Measurements from ENCODE around the gene KAZN. TPM values are rescaled to one million over a fixed set of nuclear protein-coding genes. Genes with fewer than 3 reads are reported as not detected.
A peak's percentile ranks its signal among the peaks of the same experiment; 100 is the strongest.

The KAZN gene
- total RNA-seq, 1 experiment from 2014 or later: 6.5 TPM

DNA sequence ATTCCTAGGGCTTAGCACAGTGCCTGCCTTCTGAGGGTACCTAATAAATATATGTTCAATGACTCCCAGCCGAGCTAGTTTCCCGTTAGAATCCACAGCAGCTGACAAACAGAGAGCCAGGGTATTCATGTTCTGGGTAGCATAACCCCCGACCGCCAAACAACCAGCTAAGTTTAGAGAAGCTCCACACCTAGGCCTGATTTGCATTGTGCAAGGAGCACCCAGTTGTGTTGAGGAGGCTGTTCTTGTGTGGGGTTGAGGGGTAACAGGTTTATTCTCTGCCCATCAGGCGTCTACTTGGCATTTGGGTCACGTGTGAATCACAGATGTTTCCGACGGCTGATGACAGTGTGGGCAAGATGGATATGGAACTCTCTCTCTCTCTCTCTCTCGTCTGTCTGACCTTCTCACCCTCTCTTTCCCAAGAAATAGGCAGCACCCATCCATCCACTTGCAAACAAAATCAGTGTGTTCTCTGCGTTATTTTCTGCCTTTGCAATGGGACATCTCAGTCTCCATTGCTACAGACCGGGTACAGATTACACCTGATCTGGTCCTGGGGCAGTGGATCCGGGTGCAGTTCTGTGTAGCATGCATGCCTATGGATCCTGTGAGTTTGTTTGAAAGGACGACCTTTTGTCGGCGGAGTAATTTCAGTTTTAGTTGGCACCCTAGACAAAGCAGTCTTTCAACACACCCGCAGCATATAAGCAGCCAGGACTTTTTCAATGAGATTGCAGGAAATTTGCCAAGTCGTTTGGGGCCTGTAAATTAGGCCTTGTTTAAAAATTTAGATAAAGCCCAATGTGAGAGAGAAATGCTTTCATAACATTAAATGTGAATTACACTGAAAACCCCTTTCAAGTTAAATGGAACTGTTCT lies 29.4 kb downstream of the KAZN start:
- DNase-seq (ENCODE audit: low read depth, low spot score): peak; percentile 83
- in situ Hi-C loops (cut with HindIII; ENCODE audit: low pct_unique_long_range_greater_than_20kb, low sequenced_read_pairs): no loop called here

DNA sequence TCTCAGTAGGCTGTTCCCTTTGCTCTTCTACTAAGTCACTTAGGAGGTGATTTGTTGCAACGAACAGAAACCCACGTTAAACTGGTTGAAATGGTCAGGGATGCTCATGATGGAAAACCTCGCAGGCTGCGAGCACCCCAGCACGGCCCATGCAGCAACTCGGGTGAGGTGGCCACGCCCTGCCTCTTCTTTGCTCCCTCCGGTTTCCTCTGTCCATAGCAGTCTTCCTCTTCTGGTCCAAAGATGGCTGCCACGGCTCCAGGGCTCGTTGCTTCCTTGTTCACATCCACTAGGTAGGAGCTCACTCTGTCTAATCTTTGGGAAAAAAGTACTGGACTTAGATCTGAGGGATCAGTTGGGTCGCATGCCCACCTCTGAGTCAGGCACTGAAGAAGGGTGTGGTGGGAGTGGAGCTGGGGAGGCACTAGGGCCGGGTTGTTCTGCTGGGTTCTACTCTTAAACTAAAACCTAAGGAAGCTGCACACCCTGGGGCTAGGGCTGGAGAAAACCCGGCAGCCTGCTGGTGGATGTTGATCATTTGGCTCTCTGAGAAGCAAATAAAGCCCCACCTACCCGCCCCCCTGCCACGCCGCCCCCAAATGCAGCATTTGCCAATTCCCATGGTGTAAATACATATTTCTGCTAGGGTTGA lies 31.0 kb downstream of the KAZN start:
- DNase-seq (ENCODE audit: low read depth, low spot score): no peak
- in situ Hi-C loops (cut with HindIII; ENCODE audit: low pct_unique_long_range_greater_than_20kb, low sequenced_read_pairs): no loop called here

DNA sequence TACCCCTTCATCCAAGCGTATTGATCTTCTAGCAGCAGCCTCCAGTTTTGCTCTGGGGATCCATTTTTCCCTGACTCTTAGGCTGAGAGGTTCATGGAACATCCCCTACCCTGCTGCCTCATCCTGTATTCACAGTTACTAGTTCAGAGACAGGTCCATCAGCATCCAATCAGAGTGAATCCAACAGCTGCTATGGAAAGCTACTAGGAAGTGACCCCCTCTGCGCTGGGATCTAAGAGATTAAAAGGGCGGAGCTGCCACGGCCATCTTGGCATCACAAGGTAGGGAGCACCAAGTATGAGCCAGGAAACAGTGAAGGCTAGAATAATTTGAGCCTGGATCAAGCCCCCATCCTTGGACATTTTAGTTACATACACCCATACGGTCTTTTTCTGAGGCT lies 32.5 kb downstream of the KAZN start:
- DNase-seq (ENCODE audit: low read depth, low spot score): no peak
- in situ Hi-C loops (cut with HindIII; ENCODE audit: low pct_unique_long_range_greater_than_20kb, low sequenced_read_pairs): no loop called here

DNA sequence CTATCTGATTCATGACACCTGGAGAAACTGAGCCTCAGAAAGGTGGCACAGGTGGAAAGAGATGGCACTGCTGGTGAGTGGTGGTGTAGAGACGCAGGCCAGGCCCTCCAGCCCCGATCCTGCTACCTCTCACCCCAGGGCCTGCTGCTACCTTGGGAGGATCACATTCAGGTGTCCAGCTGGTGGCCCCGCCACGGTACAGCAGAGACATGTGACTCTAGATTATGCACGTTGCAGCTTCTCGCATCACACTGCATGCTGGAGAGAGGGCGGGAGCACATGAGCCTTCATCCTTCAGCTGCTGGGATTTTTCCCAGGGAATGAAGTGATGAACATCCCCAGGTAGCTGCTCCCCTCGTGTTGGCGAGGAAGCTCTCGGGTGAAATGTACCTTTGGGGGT lies 32.9 kb downstream of the KAZN start:
- in situ Hi-C loops (cut with HindIII; ENCODE audit: low pct_unique_long_range_greater_than_20kb, low sequenced_read_pairs): no loop called here
- no peak for DNase-seq (ENCODE audit: low read depth, low spot score)

DNA sequence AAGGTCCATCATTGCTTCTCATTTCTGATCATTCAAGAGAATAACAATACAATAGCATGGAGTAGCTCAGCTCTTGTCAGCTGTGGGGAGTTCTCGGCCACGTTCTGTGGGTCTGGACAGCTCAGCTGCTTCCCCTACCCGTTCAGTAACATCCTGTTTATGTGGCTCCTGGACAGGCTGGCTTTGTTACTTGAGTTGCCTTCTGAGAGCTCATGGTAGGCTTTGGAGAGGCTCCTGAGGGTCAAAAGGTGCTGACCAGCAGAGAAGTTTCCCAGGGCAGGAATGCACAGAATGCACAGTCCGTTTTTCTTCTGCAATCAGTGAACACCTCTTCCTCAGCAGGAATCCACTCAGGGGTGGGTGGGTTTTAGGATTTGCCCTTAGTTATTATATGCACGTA lies 36.0 kb downstream of the KAZN start:
- in situ Hi-C loops (cut with HindIII; ENCODE audit: low pct_unique_long_range_greater_than_20kb, low sequenced_read_pairs): no loop called here
- peak; percentile 9 for DNase-seq (ENCODE audit: low read depth, low spot score)

DNA sequence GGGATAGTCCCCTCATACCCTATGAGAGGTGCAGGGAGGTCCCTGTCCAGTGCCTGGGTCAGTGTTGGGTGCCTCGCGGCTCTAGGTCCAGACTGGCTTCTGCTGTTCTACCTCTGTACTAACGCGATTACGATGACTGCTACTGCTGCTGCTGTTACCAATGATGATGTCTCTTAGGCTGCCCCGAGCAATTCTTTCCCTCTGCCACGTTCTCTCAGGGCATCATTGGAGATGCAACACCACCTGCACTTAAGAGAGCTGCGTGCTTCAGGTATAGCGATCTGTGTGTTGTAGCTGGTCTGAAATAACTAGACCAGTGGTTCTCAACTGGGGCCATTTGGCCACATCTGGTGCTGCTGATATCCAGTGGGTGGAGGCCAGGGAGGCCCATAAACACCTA lies 36.9 kb downstream of the KAZN start:
- no peak for DNase-seq (ENCODE audit: low read depth, low spot score)
- in situ Hi-C loops (cut with HindIII; ENCODE audit: low pct_unique_long_range_greater_than_20kb, low sequenced_read_pairs): no loop called here

DNA sequence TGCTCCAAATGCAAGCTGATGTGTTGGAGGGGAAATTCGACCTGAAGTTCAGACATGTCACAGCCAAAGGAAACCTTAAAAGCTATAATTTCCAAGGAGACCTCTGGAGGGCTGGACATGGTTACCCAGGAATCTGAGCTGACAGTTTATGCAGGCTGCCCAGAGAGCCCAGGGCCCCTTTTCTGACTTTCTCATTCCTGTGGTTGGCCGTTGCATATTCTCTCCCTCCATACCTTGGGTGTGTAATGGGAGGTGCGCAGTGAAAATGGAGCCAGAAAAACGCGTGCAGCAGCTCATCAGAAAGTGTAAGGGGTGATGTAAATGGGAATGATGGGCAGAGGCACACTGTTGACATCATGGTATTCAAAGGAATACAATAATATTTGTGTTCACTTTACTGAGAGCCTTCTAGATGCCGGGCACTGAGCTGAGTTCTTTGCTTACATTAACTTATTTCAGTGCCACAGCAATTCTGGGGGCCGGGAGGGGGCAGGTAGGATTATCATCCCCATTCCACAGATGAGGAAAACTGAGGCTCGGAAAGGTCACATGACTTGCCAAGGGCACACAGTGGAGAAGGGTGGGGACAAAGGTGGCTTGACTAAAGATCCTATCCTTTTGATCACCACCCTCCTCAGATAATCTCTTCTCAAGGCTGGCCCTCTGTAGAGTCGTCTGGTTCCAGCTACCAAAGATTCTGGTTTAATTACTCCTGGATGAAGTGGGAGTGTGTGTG lies 38.6 kb downstream of the KAZN start:
- DNase-seq (ENCODE audit: low read depth, low spot score): no peak
- in situ Hi-C loops (cut with HindIII; ENCODE audit: low pct_unique_long_range_greater_than_20kb, low sequenced_read_pairs): no loop called here

DNA sequence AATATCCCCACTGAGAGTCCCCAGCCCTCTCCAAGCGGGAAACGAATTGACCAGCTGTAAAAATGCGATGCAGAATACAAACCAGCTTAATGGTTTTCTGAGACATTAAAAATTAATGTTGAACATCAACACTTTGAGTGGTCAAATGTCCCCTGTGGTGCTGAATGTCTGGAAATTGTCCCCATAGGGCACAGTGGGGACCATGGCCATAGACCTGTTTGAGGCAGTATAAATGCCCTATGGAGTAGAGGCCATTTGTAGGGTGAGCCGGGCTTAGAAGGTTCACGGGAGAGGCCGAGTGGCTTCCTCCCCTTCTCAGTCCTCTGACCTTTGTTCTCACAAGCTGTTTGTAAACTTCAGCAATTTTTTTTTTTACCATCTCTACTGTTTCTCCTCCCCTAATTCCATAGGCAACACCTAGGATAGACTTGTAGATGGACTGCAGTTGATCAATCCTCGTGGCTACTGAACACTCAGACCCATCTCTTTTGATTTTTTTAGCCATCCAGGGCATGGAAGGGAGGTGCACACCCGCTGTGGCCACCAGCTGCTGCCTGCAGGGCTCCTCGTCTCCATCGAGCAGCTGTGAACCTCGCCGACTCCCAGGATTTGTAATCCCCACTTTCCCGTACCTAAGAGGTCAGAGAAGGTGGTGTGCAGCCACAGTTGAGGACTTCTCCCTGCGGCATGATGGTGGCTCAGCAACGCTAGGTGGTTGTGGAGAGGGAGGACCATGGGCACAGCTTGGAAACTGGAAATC lies 41.0 kb downstream of the KAZN start:
- in situ Hi-C loops (cut with HindIII; ENCODE audit: low pct_unique_long_range_greater_than_20kb, low sequenced_read_pairs): no loop called here
- DNase-seq (ENCODE audit: low read depth, low spot score): no peak

DNA sequence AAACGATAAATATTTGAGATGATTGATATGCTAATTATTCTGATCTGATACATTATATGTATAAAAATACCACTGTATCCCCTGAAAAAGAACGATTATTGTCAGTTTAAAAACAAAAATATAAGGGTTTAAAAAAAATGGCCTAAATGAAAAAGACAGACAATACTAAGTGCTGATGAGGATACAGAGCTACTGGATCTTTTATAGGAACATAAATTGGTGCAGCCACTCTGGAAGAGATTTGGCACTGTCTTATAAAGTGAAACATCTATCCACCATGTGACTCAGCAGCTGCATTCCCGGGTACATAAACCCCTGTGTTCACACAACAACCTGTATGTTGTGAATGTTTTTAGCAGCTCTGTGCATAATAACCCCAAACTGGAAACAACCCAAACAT lies 44.2 kb downstream of the KAZN start:
- DNase-seq (ENCODE audit: low read depth, low spot score): no peak
- in situ Hi-C loops (cut with HindIII; ENCODE audit: low pct_unique_long_range_greater_than_20kb, low sequenced_read_pairs): no loop called here

DNA sequence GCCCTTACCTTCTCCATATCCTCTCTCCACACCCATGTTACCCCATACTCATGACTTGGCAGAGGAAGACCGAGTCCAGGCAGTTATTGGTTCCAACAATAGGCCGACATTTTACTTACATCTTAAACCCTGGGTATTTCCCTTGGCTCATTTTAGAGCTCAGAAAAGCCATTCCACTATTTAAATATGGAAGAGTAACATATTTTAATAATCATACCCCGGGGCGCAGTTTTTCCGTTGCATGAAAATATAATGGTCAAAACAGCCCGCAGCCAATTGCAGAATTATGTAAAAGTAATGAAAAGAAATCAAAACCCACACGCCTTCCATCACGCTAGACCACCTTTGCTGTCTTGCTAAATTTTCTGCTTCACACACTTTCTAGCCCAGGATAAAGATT lies 48.5 kb downstream of the KAZN start:
- no peak for DNase-seq (ENCODE audit: low read depth, low spot score)
- in situ Hi-C loops (cut with HindIII; ENCODE audit: low pct_unique_long_range_greater_than_20kb, low sequenced_read_pairs): no loop called here

DNA sequence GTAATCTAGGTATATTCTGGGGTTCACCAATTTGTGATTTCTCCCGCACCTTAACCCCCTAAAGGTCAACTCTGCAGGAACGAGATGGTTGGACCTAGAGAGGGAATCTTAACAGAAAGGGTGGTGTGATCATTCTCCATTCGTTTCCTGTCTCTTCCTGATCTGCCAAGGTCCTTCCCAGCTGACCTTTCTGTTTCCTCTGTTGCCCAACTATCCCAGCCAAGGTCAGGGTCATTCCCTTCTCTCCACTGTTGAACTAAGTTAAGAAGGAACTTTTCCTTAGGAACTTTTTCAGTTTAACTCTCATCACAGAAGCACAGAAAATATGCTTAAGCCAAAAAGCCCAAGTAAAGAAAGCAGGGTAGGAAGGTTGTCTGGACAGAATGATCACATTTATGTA lies 49.3 kb downstream of the KAZN start:
- no peak for DNase-seq (ENCODE audit: low read depth, low spot score)
- in situ Hi-C loops (cut with HindIII; ENCODE audit: low pct_unique_long_range_greater_than_20kb, low sequenced_read_pairs): no loop called here

DNA sequence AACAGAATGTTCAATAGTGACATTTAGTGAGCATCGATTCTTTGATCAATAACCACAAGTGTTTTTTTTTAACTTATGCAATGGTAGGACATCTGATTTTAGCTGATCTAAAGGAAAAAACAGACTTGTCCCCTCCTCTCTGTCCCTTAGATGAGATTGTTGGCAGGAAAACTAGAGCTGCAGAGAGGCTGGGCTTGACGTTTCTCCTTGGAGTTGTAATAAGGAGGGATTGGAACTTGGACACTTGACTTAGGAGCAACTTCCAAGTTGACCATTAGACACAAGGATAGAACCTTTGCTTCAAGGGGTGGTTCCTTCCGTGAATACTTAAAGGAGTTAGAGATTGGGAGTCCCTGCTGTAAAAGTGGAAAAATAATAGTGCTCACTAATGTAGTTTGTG lies 49.9 kb downstream of the KAZN start:
- in situ Hi-C loops (cut with HindIII; ENCODE audit: low pct_unique_long_range_greater_than_20kb, low sequenced_read_pairs): no loop called here
- no peak for DNase-seq (ENCODE audit: low read depth, low spot score)

DNA sequence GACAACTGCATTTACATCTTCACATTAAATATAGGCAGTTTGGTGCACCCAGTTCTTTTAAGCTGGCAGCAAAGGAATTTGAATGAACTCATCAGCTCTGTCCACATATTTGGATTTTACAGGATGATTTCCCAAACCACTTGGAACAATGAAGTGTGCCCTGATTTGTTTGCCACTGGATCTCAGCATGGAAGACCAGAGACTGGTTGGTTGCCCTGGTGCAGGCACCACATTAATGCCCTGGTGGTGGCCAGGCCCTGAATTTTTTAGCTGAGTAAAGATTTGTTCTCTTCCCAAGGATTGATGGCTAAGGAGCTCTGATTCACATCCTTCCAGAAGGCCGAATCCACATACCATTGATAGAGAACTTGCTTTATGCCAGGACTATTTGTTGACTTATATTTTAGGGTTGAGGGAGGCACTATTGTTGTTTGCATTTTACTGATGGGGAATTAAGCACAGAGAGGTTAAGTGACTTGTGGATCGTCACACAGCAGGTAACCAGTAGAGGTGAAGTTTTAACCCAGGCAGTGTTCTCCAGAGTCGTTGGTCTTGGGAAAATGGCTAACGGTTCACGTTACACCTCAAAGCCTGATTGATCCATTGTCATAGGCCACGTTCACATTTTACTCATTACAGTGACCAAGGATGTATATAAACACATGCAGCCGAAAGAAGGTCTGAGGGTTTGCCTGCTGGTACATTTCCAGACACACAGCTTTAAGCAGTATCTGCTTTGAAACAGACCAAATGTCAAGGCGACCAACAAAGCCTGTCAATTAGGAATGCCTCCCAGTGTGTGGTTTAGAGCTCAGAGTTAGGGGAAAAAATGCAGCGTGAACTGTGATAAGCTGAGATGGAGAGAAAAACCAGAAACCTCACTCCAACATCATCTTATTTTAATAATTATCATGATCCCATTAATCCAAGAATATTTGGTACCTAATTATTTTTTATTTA lies 50.7 kb downstream of the KAZN start:
- in situ Hi-C loops (cut with HindIII; ENCODE audit: low pct_unique_long_range_greater_than_20kb, low sequenced_read_pairs): no loop called here
- no peak for DNase-seq (ENCODE audit: low read depth, low spot score)

DNA sequence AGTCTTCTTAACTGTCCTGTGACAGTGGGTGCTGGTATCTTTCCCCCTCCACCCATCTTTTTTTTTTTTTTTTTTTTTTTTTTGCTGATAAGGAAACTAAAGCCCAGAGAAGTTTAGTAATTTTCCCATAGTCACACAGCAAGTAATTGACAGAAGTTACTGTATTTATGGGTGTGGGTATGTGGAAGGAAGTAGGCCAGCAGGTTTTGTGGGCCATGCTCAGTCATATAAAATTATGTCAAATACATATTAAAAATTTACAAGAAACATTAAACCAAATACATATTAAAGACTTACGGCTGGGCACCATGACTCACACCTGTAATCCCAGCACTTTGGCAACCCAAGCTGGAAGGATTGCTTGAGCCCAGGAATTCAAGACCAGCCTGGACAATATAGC lies 51.5 kb downstream of the KAZN start:
- in situ Hi-C loops (cut with HindIII; ENCODE audit: low pct_unique_long_range_greater_than_20kb, low sequenced_read_pairs): no loop called here

DNA sequence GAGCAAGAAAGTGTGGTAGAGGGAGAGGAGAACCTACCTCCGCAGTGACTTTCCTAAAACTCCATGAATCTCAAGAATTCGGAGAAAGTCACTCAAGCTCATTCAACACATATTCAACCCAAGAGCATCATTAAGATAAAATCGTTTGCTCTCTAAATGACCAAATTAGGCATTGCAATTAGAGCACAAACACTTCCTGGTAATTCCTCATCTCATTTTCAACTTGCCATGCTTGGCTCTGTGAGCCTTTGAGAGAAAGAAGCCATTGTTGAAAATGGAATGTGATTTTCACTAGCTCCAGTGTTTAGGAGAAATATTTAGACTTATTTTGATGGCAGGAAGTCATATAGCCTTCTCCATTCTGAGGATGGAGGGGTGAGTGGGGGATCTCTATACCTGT lies 52.5 kb downstream of the KAZN start:
- in situ Hi-C loops (cut with HindIII; ENCODE audit: low pct_unique_long_range_greater_than_20kb, low sequenced_read_pairs): no loop called here
- DNase-seq (ENCODE audit: low read depth, low spot score): peak; percentile 36

More for the DNA sequence above, 51.5 kb downstream of the KAZN start:
- no peak for DNase-seq (ENCODE audit: low read depth, low spot score)

DNA sequence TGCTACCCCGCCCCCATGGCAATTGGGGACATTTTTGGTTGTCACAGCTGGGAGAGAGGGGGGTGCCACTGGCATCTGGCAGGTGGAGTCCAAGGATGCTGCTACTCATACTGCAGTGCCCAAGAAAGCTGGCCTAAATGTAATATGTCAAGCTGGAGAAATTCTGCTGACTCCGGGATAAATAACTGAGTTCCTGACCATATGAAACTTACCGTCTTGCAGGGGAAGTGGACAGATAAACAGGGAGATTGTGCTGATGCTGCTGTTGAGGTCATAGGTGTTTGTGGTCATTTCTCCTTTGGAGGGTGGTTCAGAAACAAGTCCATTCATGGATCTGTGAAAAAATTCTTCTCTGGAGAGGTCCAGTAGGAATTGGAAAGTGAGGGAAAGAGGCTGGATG lies 54.4 kb downstream of the KAZN start:
- in situ Hi-C loops (cut with HindIII; ENCODE audit: low pct_unique_long_range_greater_than_20kb, low sequenced_read_pairs): no loop called here
- no peak for DNase-seq (ENCODE audit: low read depth, low spot score)

DNA sequence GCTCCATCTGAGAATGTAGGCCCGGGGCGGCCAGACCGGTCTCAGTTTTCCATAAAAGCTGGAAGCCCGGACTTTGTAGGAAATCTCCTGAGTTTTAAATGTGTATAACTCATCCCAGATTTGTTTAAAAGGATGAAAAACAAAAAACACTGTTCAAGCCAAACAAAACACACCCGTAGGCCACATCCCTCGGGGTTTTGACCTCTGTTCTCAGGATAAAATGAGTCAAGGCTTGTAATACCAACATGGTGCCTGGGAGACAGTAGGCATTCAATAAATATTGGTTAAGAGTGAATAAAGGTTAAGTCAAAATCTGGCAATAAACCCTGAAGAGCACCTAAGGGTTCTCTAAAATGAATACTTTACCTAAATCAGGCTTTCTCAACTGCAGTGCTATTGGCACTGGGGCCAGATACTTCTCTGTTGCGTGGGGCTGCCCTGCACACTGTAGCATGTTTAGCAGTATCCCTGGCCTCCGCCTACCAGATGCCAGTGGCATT lies 55.0 kb downstream of the KAZN start:
- DNase-seq (ENCODE audit: low read depth, low spot score): no peak

More for the DNA sequence above, 55.0 kb downstream of the KAZN start:
- in situ Hi-C loops (cut with HindIII; ENCODE audit: low pct_unique_long_range_greater_than_20kb, low sequenced_read_pairs): no loop called here
